Body of pancreas (tissue), 4 donors: ENCODE measurements around the gene SLC25A12. TPM values are rescaled to one million over a fixed set of nuclear protein-coding genes. Genes with fewer than 3 reads are reported as not detected.
A peak's percentile ranks its signal among the peaks of the same experiment; 100 is the strongest.
"Not testable (repeated sequence)": the region's sequence is repeated elsewhere in the genome, so short reads cannot be mapped to it uniquely, and the experiment has no call there.

ENCODE experiments used
- ATAC-seq: fragments of 150-250 bp; one replicate; pipeline ENCODE4 v1.9.1; 2016
- DNase-seq, 4 donors: peaks; one replicate each; pipeline ENCODE4 v3.0.0-alpha.2; 2019
- H3K27ac ChIP-seq, 4 donors: fragments of 200-600 bp; sonication (generic); 1 replicate in 3 of 4; 2 replicates in 1 of 4; pipeline versions ENCODE4 v1.5.1 to v1.6.1; 2016 to 2019; ENCODE audit warnings: mild to moderate bottlenecking in 1 of 4, mixed read lengths in 1 of 4, moderate library complexity in 1 of 4
- H3K27me3 ChIP-seq, 2 donors: fragments of 200-600 bp; sonication (generic); one replicate each; pipeline ENCODE4 v1.6.0; 2016; ENCODE audit warnings: mild to moderate bottlenecking in 1 of 2
- H3K36me3 ChIP-seq, 2 donors: fragments of 200-600 bp; sonication (generic); replicated peaks in 1 of 2; 2 replicates each; pipeline ENCODE4 v1.5.1; 2016; ENCODE audit warnings: low read depth in 2 of 2; ENCODE audit not compliant: insufficient read depth in 1 of 2
- H3K4me1 ChIP-seq: fragments of 200-600 bp; sonication (generic); one replicate; pipeline ENCODE4 v1.6.0; 2016
- H3K4me3 ChIP-seq, 2 donors: fragments of 200-600 bp; sonication (generic); 1 replicate in 1 of 2; 2 replicates in 1 of 2; pipeline ENCODE4 v1.5.1; 2016 to 2019
- H3K9me3 ChIP-seq, 3 donors: fragments of 200-600 bp; sonication (generic); 1 replicate in 2 of 3; 2 replicates in 1 of 3; pipeline ENCODE4 v1.5.1; 2016
- CTCF ChIP-seq, 7 experiments: fragments of 450-650 bp in 4 of 7; fragments of 200-600 bp in 3 of 7; sonication (generic) in 3 of 7; IDR thresholded peaks; one replicate each; pipeline ENCODE4 v1.5.1; 2016 to 2019; ENCODE audit warnings: antibody characterized with exemption in 7 of 7
- POLR2A ChIP-seq, 3 donors: fragments of 450-650 bp; IDR thresholded peaks; one replicate each; pipeline ENCODE4 v1.6.1; 2016; ENCODE audit warnings: antibody characterized with exemption in 3 of 3, mild to moderate bottlenecking in 2 of 3
- WGBS, 2 donors: methylation state at CpG; one replicate each; pipeline ENCODE4 v1.1.5; 2017; 5-methylcytosine and 5-hydroxymethylcytosine counted together
- intact Hi-C: fragments of 100-400 bp; cut with DNase I; formaldehyde crosslinking; loops from one replicate; pipeline ENCODE4 v1.15.1; 2023
- total RNA-seq, 2 donors: library from RNA; depleted of rRNA; stranded (reverse); fragments of >200 nt; gene quantifications; one replicate each; pipeline ENCODE4 v1.1.0, GENCODE V29; 2016

Gene SLC25A12
- total RNA-seq, 2 donors from 2014 or later = 4.9 to 8.0 TPM

GRCh38 chr2:171814174-171814573, 79.9 kb downstream of the SLC25A12 start:
- no peaks in the 10 kb centered on the region for H3K4me1 ChIP-seq
- WGBS, 2 donors = 69 to 71% methylated on average over 6 of the region's 6 CpGs
- H3K27ac ChIP-seq = no peak overlapping the region
- H3K9me3 ChIP-seq = no peaks in the 10 kb centered on the region
- no peaks in the 10 kb centered on the region for H3K36me3 ChIP-seq
- intact Hi-C loops = loop anchor here (10.0 kb wide), 1 partner anchor 291 kb away; the partner anchor contains the start of gene DLX2
- no peaks in the 10 kb centered on the region for H3K27me3 ChIP-seq
- DNase-seq (no peak), ATAC-seq (no peak)
- TF ChIP-seq POLR2A (IDR thresholded peaks at IDR 0.05) = no peak
- TF ChIP-seq CTCF (IDR thresholded peaks at IDR 0.05) = no peak
- no peak overlapping the region for H3K4me3 ChIP-seq

- H3K36me3 ChIP-seq = no peaks in the 10 kb centered on the region
- no peak overlapping the region for H3K27ac ChIP-seq
- no peak for DNase-seq
- no peak overlapping the region for H3K4me3 ChIP-seq
- TF ChIP-seq POLR2A (IDR thresholded peaks at IDR 0.05) = no peak
- intact Hi-C loops = loop anchor here (10.0 kb wide), 1 partner anchor 291 kb away; the partner anchor contains the start of gene DLX2
- no peaks in the 10 kb centered on the region for H3K9me3 ChIP-seq
- no peak for ATAC-seq
- no peaks in the 10 kb centered on the region for H3K4me1 ChIP-seq
- H3K27me3 ChIP-seq = no peaks in the 10 kb centered on the region
- WGBS, 2 donors = 83 to 90% methylated on average over 5 of the region's 5 CpGs
Observed at GRCh38 chr2:171813729-171814128, 80.3 kb downstream of the SLC25A12 start.

- no peaks in the 10 kb centered on the region for H3K9me3 ChIP-seq
- intact Hi-C loops = loop anchor here (10.0 kb wide), 1 partner anchor 292 kb away; the partner anchor contains the start of gene DLX2
- TF ChIP-seq POLR2A (IDR thresholded peaks at IDR 0.05) (no peak), CTCF (IDR thresholded peaks at IDR 0.05) (no peak)
- H3K27ac ChIP-seq = no peak overlapping the region
- ATAC-seq = no peak
- H3K4me3 ChIP-seq = no peak overlapping the region
- H3K27me3 ChIP-seq = no peaks in the 10 kb centered on the region
- H3K36me3 ChIP-seq = no peaks in the 10 kb centered on the region
- WGBS, 2 donors = 89 to 94% methylated on average over 3 of the region's 3 CpGs
- no peak for DNase-seq
- H3K4me1 ChIP-seq = no peaks in the 10 kb centered on the region
Observed at GRCh38 chr2:171813126-171813525, 80.9 kb downstream of the SLC25A12 start.

DNA sequence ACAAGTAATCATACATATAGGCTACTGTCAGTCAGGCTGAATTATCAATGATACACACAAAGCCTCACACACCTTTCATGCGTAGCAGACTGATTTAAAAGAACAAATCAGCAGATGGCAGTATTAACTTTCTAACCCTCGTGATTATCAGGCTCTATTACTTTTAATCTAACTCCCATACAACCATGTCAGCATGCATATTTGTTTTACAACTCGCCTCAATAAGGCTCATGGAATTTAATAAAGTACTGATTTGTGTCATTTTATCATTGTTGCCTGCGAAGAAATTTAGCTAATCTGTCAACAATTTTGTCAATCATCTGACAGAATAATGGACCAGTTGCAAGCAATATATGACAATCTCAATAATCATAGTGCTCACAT, 82.8 kb downstream of the SLC25A12 start:
- Histone ChIP-seq H3K4me3 (no peak overlapping the region), H3K36me3 (no peaks in the 10 kb centered on the region), H3K4me1 (no peaks in the 10 kb centered on the region), H3K9me3 (no peaks in the 10 kb centered on the region), H3K27ac (no peak overlapping the region), H3K27me3 (no peaks in the 10 kb centered on the region)
- intact Hi-C loops = loop anchor here (10.0 kb wide), 1 partner anchor 294 kb away; the partner anchor contains the start of gene DLX2
- no peak for TF ChIP-seq POLR2A (IDR thresholded peaks at IDR 0.05)
- peak in 6 of 7 experiments; percentile 20 to 65 (median 46) for TF ChIP-seq CTCF (IDR thresholded peaks at IDR 0.05)
- DNase-seq = no peak
- no peak for ATAC-seq
- WGBS, 2 donors = 15 to 19% methylated on average over 4 of the region's 4 CpGs

- Histone ChIP-seq H3K4me3 (no peak overlapping the region), H3K27ac (no peak overlapping the region), H3K9me3 (no peaks in the 10 kb centered on the region), H3K27me3 (no peaks in the 10 kb centered on the region), H3K4me1 (no peaks in the 10 kb centered on the region), H3K36me3 (no peaks in the 10 kb centered on the region)
- 73% methylated on average over 5 of the region's 5 CpGs for WGBS, 2 donors
- DNase-seq = no peak
- no peak for ATAC-seq
- TF ChIP-seq POLR2A (IDR thresholded peaks at IDR 0.05) (no peak), CTCF (IDR thresholded peaks at IDR 0.05) (no peak)
- intact Hi-C loops = loop anchor here (10.0 kb wide), 1 partner anchor 294 kb away; the partner anchor contains the start of gene DLX2
Observed at GRCh38 chr2:171810422-171811244, 83.4 kb downstream of the SLC25A12 start.

DNA sequence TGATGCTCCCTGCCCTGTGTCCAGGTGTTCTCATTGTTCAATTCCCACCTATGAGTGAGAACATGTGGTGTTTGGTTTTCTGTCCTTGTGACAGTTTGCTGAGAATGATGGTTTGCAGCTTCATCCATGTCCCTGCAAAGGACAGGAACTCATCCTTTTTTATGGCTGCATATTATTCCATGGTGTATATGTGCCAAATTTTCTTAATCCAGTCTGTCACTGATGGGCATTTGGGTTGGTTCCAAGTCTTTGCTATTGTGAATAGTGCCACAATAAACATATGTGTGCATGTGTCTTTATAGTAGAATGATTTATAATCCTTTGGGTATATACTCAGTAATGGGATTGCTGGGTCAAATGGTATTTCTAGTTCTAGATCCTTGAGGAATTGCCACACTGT, 85.2 kb downstream of the SLC25A12 start:
- ATAC-seq, DNase-seq, H3K36me3 ChIP-seq, H3K4me1 ChIP-seq, intact Hi-C loops, H3K27ac ChIP-seq, H3K4me3 ChIP-seq, H3K27me3 ChIP-seq, H3K9me3 ChIP-seq: not testable (repeated sequence)
